HL-60 (cell line): ENCODE measurements around the gene CCDC88A.

Experiments used
- DNase-seq, 2 experiments: peaks; one replicate each; pipeline ENCODE4 v3.0.0-alpha.2; 2010 to 2020; ENCODE audit warnings: low read depth in 1 of 2, low spot score in 1 of 2
- H3K27ac ChIP-seq: fragments of 250-450 bp; sonication (Bioruptor Pico); replicated peaks from 2 replicates; pipeline ENCODE4 v1.5.1; 2020; ENCODE audit warnings: mild to moderate bottlenecking, moderate library complexity
- H3K27me3 ChIP-seq: fragments of 250-450 bp; sonication (Bioruptor Pico); 2 replicates; pipeline ENCODE4 v1.5.1; 2021; ENCODE audit warnings: mild to moderate bottlenecking, moderate library complexity; ENCODE audit not compliant: insufficient read depth, poor library complexity, severe bottlenecking
- H3K4me3 ChIP-seq: replicated peaks from 2 replicates; pipeline ENCODE4 v1.5.1; 2011; ENCODE audit warnings: mild to moderate bottlenecking, control low read depth, low read length; ENCODE audit not compliant: insufficient read depth
- CTCF ChIP-seq: IDR thresholded peaks from one replicate; pipeline ENCODE4 v1.5.1; 2011; ENCODE audit warnings: low read length, control low read depth, inconsistent platforms; ENCODE audit not compliant: insufficient read depth
- GABPA ChIP-seq: IDR thresholded peaks from 2 replicates; pipeline ENCODE4 v1.6.1; 2012; ENCODE audit warnings: low read depth
- POLR2AphosphoS5 ChIP-seq: IDR thresholded peaks from 2 replicates; pipeline ENCODE4 v1.6.1; 2012; ENCODE audit warnings: low read depth
- SPI1 ChIP-seq: IDR thresholded peaks from 2 replicates; pipeline ENCODE4 v1.6.1; 2012; ENCODE audit warnings: low read depth, mild to moderate bottlenecking, borderline replicate concordance
- TF ChIP-seq, protein P1 (sequence below): IDR thresholded peaks from 2 replicates; pipeline ENCODE4 v1.6.1; 2012; ENCODE audit warnings: low read depth; ENCODE audit not compliant: insufficient replicate concordance

The CCDC88A gene

DNA sequence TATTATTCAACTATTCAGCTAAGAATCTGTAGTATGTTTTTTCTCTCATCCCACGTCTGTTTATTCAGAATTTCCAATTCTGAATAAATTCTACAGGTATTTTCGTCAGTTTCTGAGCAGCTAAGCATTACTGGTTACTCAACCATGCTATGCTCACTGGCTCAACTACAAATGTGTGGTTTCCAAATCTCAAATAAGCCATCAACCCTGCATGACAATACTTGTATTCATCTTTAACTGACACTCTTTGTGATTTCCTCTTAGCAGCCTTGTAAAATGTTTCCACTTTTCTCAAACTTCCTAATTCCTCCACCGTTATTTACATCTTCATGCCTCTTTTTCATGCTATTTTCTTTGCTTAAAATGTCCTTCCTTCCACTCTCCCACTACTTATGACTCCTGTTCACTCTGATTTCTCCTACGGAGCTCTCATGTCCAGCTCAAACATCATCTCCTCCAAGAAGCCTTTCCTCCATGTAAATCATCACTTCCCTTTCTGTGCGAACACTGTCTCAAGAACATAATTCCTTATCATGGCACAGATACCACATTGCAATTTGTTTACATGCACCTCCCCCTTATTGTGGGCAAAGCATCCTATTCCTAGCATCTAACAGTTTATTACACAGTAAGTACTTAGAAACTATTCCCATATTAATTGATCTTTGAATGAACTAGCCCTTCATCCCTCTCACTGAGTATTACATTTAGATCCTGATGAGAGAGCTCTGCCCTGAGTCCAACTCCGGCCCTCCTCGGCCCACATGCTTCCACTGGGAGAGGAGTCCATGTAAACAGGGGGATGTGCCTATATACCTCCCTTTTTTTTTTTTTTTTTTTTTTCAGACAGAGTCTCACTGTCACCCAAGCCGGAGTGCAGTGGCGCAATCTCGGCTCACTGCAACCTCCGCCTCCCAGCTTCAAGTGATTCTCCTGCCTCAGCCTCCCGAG lies 10.5 kb downstream of the CCDC88A start:
- H3K27me3 ChIP-seq = no peaks in the 10 kb centered on the region
- H3K4me3 ChIP-seq = no peak overlapping the region
- H3K27ac ChIP-seq = no peak overlapping the region; the same call in 1 of the 2 replicates
- DNase-seq = no peak
- TF ChIP-seq CTCF (no peak), SPI1 (peak; percentile 59; the same call in 1 of the 2 replicates)

- no peak overlapping the region for H3K27ac ChIP-seq
- no peak for DNase-seq
- no peak for TF ChIP-seq GABPA
- no peak for TF ChIP-seq SPI1
- no peak for TF ChIP-seq CTCF
- TF ChIP-seq, protein P1, sequence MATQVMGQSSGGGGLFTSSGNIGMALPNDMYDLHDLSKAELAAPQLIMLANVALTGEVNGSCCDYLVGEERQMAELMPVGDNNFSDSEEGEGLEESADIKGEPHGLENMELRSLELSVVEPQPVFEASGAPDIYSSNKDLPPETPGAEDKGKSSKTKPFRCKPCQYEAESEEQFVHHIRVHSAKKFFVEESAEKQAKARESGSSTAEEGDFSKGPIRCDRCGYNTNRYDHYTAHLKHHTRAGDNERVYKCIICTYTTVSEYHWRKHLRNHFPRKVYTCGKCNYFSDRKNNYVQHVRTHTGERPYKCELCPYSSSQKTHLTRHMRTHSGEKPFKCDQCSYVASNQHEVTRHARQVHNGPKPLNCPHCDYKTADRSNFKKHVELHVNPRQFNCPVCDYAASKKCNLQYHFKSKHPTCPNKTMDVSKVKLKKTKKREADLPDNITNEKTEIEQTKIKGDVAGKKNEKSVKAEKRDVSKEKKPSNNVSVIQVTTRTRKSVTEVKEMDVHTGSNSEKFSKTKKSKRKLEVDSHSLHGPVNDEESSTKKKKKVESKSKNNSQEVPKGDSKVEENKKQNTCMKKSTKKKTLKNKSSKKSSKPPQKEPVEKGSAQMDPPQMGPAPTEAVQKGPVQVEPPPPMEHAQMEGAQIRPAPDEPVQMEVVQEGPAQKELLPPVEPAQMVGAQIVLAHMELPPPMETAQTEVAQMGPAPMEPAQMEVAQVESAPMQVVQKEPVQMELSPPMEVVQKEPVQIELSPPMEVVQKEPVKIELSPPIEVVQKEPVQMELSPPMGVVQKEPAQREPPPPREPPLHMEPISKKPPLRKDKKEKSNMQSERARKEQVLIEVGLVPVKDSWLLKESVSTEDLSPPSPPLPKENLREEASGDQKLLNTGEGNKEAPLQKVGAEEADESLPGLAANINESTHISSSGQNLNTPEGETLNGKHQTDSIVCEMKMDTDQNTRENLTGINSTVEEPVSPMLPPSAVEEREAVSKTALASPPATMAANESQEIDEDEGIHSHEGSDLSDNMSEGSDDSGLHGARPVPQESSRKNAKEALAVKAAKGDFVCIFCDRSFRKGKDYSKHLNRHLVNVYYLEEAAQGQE = no peak
- TF ChIP-seq POLR2AphosphoS5 = no peak
- H3K27me3 ChIP-seq = no peaks in the 10 kb centered on the region
- no peak overlapping the region for H3K4me3 ChIP-seq
These were observed 11.4 kb downstream of the CCDC88A start for GRCh38 chr2:55408098-55408882.

DNA sequence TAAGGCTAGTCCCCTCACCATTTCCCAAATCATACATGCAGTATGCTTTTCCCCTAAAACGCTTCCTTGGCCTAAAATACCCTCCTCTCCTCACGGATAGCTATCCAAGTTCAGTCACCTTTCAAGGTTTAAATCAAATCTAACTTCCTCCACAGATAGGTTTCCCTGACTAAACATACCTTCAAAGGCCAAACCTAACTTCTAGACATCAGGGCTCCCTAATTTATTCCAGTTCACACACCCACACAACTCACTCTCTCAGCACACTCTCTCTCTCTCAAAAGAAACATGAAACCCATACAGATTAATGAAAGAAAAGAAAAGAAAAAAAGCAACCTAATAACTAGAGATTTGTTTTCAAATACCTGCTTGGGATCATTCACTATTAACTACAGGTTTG lies 14.5 kb downstream of the CCDC88A start:
- no peak for DNase-seq
- Histone ChIP-seq H3K4me3 (no peak overlapping the region), H3K27me3 (no peaks in the 10 kb centered on the region), H3K27ac (no peak overlapping the region)
- TF ChIP-seq CTCF (no peak), SPI1 (no peak), POLR2AphosphoS5 (no peak), GABPA (no peak)
- TF ChIP-seq, protein P1 = no peak
